ENCODE results near the gene RGS16.

RGS16 gene
- long read RNA-seq, transcript RGS16-201 (5 exons, 2,427 nt) = major isoform, 18 of 26 reads
- long read RNA-seq, partial matches to known transcripts = 4 of 26 reads
- long read RNA-seq, other reads (novel, unspliced or antisense) = 4 of 26 reads

GRCh38 chr1:182604175-182605164, at the start of gene RGS16:
Gene RGS16, minus strand, starts transcription at chr1:182604389. Its CDS starts 130 bp downstream, at chr1:182604259.
- Histone ChIP-seq H3K4me3 (replicated peaks; ENCODE audit: insufficient read depth, low read length) (peak within 1 kb of the TSS; percentile 62), H3K27ac (replicated peaks) (peak within 1 kb of the TSS; percentile 19; the same call in 1 of the 2 replicates), H3K27me3 (ENCODE audit: insufficient read depth, poor library complexity, severe bottlenecking) (no peaks in the 10 kb centered on the region)
- DNase-seq (ENCODE audit: low read depth in 1 of 2, low spot score in 1 of 2) = peak; percentile 92 to 94
- peak; percentile 92 for TF ChIP-seq POLR2AphosphoS5 (IDR thresholded peaks at IDR 0.05; ENCODE audit: low read depth)
- no peak for TF ChIP-seq SPI1 (IDR thresholded peaks at IDR 0.05; ENCODE audit: borderline replicate concordance, low read depth)
- TF ChIP-seq GABPA (IDR thresholded peaks at IDR 0.05; ENCODE audit: low read depth) = no peak
- peak; percentile 62 for TF ChIP-seq REST (IDR thresholded peaks at IDR 0.05; ENCODE audit: insufficient replicate concordance, low read depth)
- TF ChIP-seq CTCF (IDR thresholded peaks at IDR 0.05; ENCODE audit: insufficient read depth, low read length) = no peak

GRCh38 chr1:182653986-182654385, 49.8 kb upstream of the RGS16 start:
- Histone ChIP-seq H3K27ac (replicated peaks) (no peak overlapping the region), H3K4me3 (replicated peaks; ENCODE audit: insufficient read depth, low read length) (no peak overlapping the region), H3K27me3 (ENCODE audit: insufficient read depth, poor library complexity, severe bottlenecking) (peaks cover under 1% of the 10 kb centered on the region)
- DNase-seq (ENCODE audit: low read depth in 1 of 2, low spot score in 1 of 2) = no peak
- no peak for TF ChIP-seq SPI1 (IDR thresholded peaks at IDR 0.05; ENCODE audit: borderline replicate concordance, low read depth)
- no peak for TF ChIP-seq REST (IDR thresholded peaks at IDR 0.05; ENCODE audit: insufficient replicate concordance, low read depth)
- TF ChIP-seq CTCF (IDR thresholded peaks at IDR 0.05; ENCODE audit: insufficient read depth, low read length) = no peak
- no peak for TF ChIP-seq GABPA (IDR thresholded peaks at IDR 0.05; ENCODE audit: low read depth)
- TF ChIP-seq POLR2AphosphoS5 (IDR thresholded peaks at IDR 0.05; ENCODE audit: low read depth) = no peak

- Histone ChIP-seq H3K4me3 (replicated peaks; ENCODE audit: insufficient read depth, low read length) (no peak overlapping the region), H3K27ac (replicated peaks) (no peak overlapping the region), H3K27me3 (ENCODE audit: insufficient read depth, poor library complexity, severe bottlenecking) (no peaks in the 10 kb centered on the region)
- no peak for DNase-seq (ENCODE audit: low read depth in 1 of 2, low spot score in 1 of 2)
- TF ChIP-seq CTCF (IDR thresholded peaks at IDR 0.05; ENCODE audit: insufficient read depth, low read length) (no peak), REST (IDR thresholded peaks at IDR 0.05; ENCODE audit: insufficient replicate concordance, low read depth) (no peak), SPI1 (IDR thresholded peaks at IDR 0.05; ENCODE audit: borderline replicate concordance, low read depth) (peak; percentile 13; the same call in 1 of the 2 replicates)
Observed at GRCh38 chr1:182652933-182653332, 48.7 kb upstream of the RGS16 start.
